ENCODE results near the gene GRB10. TPM values are rescaled to one million over a fixed set of nuclear protein-coding genes. Genes with fewer than 3 reads are reported as not detected.

The GRB10 gene
- total and polyA plus RNA-seq, 2 donors (not counting 3 experiments of a cell fraction or from before 2014, with no cell fraction given) = 43.7 to 240 TPM

- POLR2A ChIA-PET = no interaction called here
- Histone ChIP-seq H3K4me1 (ENCODE audit: control insufficient read depth, extremely low read depth, insufficient read depth, low read length) (no peaks in the 10 kb centered on the region), H3K27me3 (ENCODE audit: control insufficient read depth in 2 of 2, insufficient read depth in 2 of 2, low read length in 2 of 2) (no peaks in the 10 kb centered on the region), H3K9me3 (replicated peaks; ENCODE audit: control insufficient read depth, insufficient read depth, low read length) (no peaks in the 10 kb centered on the region), H3K4me2 (ENCODE audit: insufficient read depth, low read length) (no peak overlapping the region), H3K9ac (replicated peaks; ENCODE audit: extremely low read depth, insufficient read depth, low read length) (no peak overlapping the region), H3K9me1 (replicated peaks; ENCODE audit: control insufficient read depth, extremely low read depth, insufficient read depth, low read length) (no peaks in the 10 kb centered on the region), H3K79me2 (ENCODE audit: control insufficient read depth, insufficient read depth, low read length) (peaks cover 62% of the 10 kb centered on the region), H3K4me3 (replicated peaks in 1 of 3; ENCODE audit: insufficient read depth in 1 of 3, low read depth in 1 of 3, low read length in 3 of 3) (no peak overlapping the region), H2AFZ (ENCODE audit: low read depth, low read length) (no peak overlapping the region), H3K36me3 (ENCODE audit: control insufficient read depth in 2 of 2, extremely low read depth in 1 of 2, insufficient read depth in 2 of 2, low read length in 2 of 2) (peaks cover 0 to 29% of the 10 kb centered on the region in 2 experiments), H3K27ac (ENCODE audit: insufficient read depth, low read depth, low read length) (no peak overlapping the region), H4K20me1 (replicated peaks; ENCODE audit: control insufficient read depth, extremely low read depth, insufficient read depth, low read length) (no peaks in the 10 kb centered on the region)
- TF ChIP-seq CTCF (IDR thresholded peaks at IDR 0.05; ENCODE audit: extremely low read depth in 1 of 2, insufficient read depth in 1 of 2, low read depth in 1 of 2, low read length in 2 of 2) (no peak), MYC (IDR thresholded peaks at IDR 0.05; ENCODE audit: low read depth, low read length) (no peak), JUN (IDR thresholded peaks at IDR 0.05; ENCODE audit: borderline replicate concordance, insufficient read depth, insufficient read length, low read depth) (no peak)
- intact Hi-C loops (cut with micrococcal nuclease) (no loop called here), dilution Hi-C loops (cut with MboI; ENCODE audit: extremely low pct_ligation_motif_present, low sequenced_read_pairs) (no loop called here)
- CTCF ChIA-PET = interaction anchor here (1.2 kb wide), 1 partner anchor 17 kb away, joined by 4 read pairs; no protein-coding TSS in a partner anchor
- FAIRE-seq = no peak
- DNase-seq (ENCODE audit: low read depth, low spot score) = no peak
- no TSS peak for BruUV-seq (replicated peaks)
These were observed 132.5 kb downstream of the GRB10 start for GRCh38 chr7:50650057-50650664.

- no peak overlapping the region for H3K4me2 ChIP-seq (ENCODE audit: insufficient read depth, low read length)
- TF ChIP-seq EZH2 (IDR thresholded peaks at IDR 0.05; ENCODE audit: borderline replicate concordance, low read depth, low read length, severe bottlenecking) = no peak
- TF ChIP-seq GATA2 (IDR thresholded peaks at IDR 0.05; ENCODE audit: insufficient read depth, insufficient read length, low read depth, low read length) = no peak
- TF ChIP-seq POLR2AphosphoS5 (IDR thresholded peaks at IDR 0.05; ENCODE audit: insufficient read depth, low read depth, low read length) = no peak
- TF ChIP-seq FOS (IDR thresholded peaks at IDR 0.05; ENCODE audit: borderline replicate concordance, insufficient read depth, low read length) = no peak
- no peak for TF ChIP-seq CTCF (IDR thresholded peaks at IDR 0.05; ENCODE audit: extremely low read depth in 1 of 2, insufficient read depth in 1 of 2, low read depth in 1 of 2, low read length in 2 of 2)
- no peak for TF ChIP-seq JUN (IDR thresholded peaks at IDR 0.05; ENCODE audit: borderline replicate concordance, insufficient read depth, insufficient read length, low read depth)
- no peak for TF ChIP-seq MAX (IDR thresholded peaks at IDR 0.05; ENCODE audit: insufficient read depth, insufficient read length)
- TF ChIP-seq POLR2A (IDR thresholded peaks at IDR 0.05; ENCODE audit: low read depth, low read length) = no peak
- no peak for TF ChIP-seq MYC (IDR thresholded peaks at IDR 0.05; ENCODE audit: low read depth, low read length)
- H2AFZ ChIP-seq (ENCODE audit: low read depth, low read length) = no peak overlapping the region
- no peaks in the 10 kb centered on the region for H3K9me1 ChIP-seq (replicated peaks; ENCODE audit: control insufficient read depth, extremely low read depth, insufficient read depth, low read length)
- H3K27me3 ChIP-seq (ENCODE audit: control insufficient read depth in 2 of 2, insufficient read depth in 2 of 2, low read length in 2 of 2) = no peaks in the 10 kb centered on the region
- no peaks in the 10 kb centered on the region for H3K4me1 ChIP-seq (ENCODE audit: control insufficient read depth, extremely low read depth, insufficient read depth, low read length)
- no TSS peak for BruUV-seq (replicated peaks)
- DNase-seq (ENCODE audit: low read depth, low spot score) = no peak
- intact Hi-C loops (cut with micrococcal nuclease) (no loop called here), dilution Hi-C loops (cut with MboI; ENCODE audit: extremely low pct_ligation_motif_present, low sequenced_read_pairs) (no loop called here)
- no peaks in the 10 kb centered on the region for H4K20me1 ChIP-seq (replicated peaks; ENCODE audit: control insufficient read depth, extremely low read depth, insufficient read depth, low read length)
- H3K9ac ChIP-seq (replicated peaks; ENCODE audit: extremely low read depth, insufficient read depth, low read length) = no peak overlapping the region
- no peak overlapping the region for H3K4me3 ChIP-seq (replicated peaks in 1 of 3; ENCODE audit: insufficient read depth in 1 of 3, low read depth in 1 of 3, low read length in 3 of 3)
- CTCF ChIA-PET = interaction anchor here (1.2 kb wide), 1 partner anchor 16 kb away, joined by 4 read pairs; no protein-coding TSS in a partner anchor
- H3K9me3 ChIP-seq (replicated peaks; ENCODE audit: control insufficient read depth, insufficient read depth, low read length) = no peaks in the 10 kb centered on the region
- H3K79me2 ChIP-seq (ENCODE audit: control insufficient read depth, insufficient read depth, low read length) = peaks cover 63% of the 10 kb centered on the region
- H3K27ac ChIP-seq (ENCODE audit: insufficient read depth, low read depth, low read length) = no peak overlapping the region
- no peak for FAIRE-seq
- POLR2A ChIA-PET = no interaction called here
- H3K36me3 ChIP-seq (ENCODE audit: control insufficient read depth in 2 of 2, extremely low read depth in 1 of 2, insufficient read depth in 2 of 2, low read length in 2 of 2) = peaks cover 0 to 27% of the 10 kb centered on the region in 2 experiments
These were observed 133.3 kb downstream of the GRB10 start for GRCh38 chr7:50649259-50649885.

All from endothelial cell of umbilical vein (primary cell).